ENCODE results near the gene FAM117A. TPM values are rescaled to one million over a fixed set of nuclear protein-coding genes. Genes with fewer than 3 reads are reported as not detected.

Gene FAM117A
- polyA plus RNA-seq, 1 experiment: 3.9 TPM

- ChIA-PET POLR2A (no interaction called here), CTCF (interaction anchor here (0.6 to 2.9 kb wide), 3 partner anchors 11 to 215 kb away, joined by 3 to 11 read pairs (median 3); no protein-coding TSS in a partner anchor)
- DNase-seq (ENCODE audit: low read depth): no peak
These were observed 20.7 kb upstream of the FAM117A start for GRCh38 chr17:49784636-49785035.

GRCh38 chr17:49783791-49784190, 19.9 kb upstream of the FAM117A start:
- POLR2A ChIA-PET: no interaction called here
- DNase-seq (ENCODE audit: low read depth): no peak
- H3K4me3 ChIP-seq (ENCODE audit: low read depth, low read length): no peak overlapping the region
- no peak for TF ChIP-seq CTCF (IDR thresholded peaks at IDR 0.05; ENCODE audit: insufficient read depth, low read depth, low read length)
- H3K36me3 ChIP-seq (ENCODE audit: control insufficient read depth, insufficient read depth, low read length): no peaks in the 10 kb centered on the region
- H3K27me3 ChIP-seq (ENCODE audit: control insufficient read depth, insufficient read depth, low read length): no peaks in the 10 kb centered on the region
- CTCF ChIA-PET: interaction anchor here (0.8 to 2.9 kb wide), 5 partner anchors 75 to 216 kb away, joined by 3 to 11 read pairs (median 5); partner anchors contain the start of genes NXPH3 and SLC35B1

More at GRCh38 chr17:49784636-49785035, 20.7 kb upstream of the FAM117A start:
- no peaks in the 10 kb centered on the region for H3K27me3 ChIP-seq (ENCODE audit: control insufficient read depth, insufficient read depth, low read length)
- no peaks in the 10 kb centered on the region for H3K36me3 ChIP-seq (ENCODE audit: control insufficient read depth, insufficient read depth, low read length)
- H3K4me3 ChIP-seq (ENCODE audit: low read depth, low read length): no peak overlapping the region
- TF ChIP-seq CTCF (IDR thresholded peaks at IDR 0.05; ENCODE audit: insufficient read depth, low read depth, low read length): no peak

- H3K36me3 ChIP-seq (ENCODE audit: control insufficient read depth, insufficient read depth, low read length): no peaks in the 10 kb centered on the region
- TF ChIP-seq CTCF (IDR thresholded peaks at IDR 0.05; ENCODE audit: insufficient read depth, low read depth, low read length): no peak
- POLR2A ChIA-PET: no interaction called here
- no peak overlapping the region for H3K4me3 ChIP-seq (ENCODE audit: low read depth, low read length)
- no peak for DNase-seq (ENCODE audit: low read depth)
- no peaks in the 10 kb centered on the region for H3K27me3 ChIP-seq (ENCODE audit: control insufficient read depth, insufficient read depth, low read length)
- CTCF ChIA-PET: interaction anchor here (0.8 to 2.9 kb wide), 5 partner anchors 75 to 215 kb away, joined by 3 to 11 read pairs (median 5); partner anchors contain the start of genes NXPH3 and SLC35B1
These were observed 19.3 kb upstream of the FAM117A start for GRCh38 chr17:49783071-49783715.

GRCh38 chr17:49779739-49780231, 15.9 kb upstream of the FAM117A start:
- no peaks in the 10 kb centered on the region for H3K36me3 ChIP-seq (ENCODE audit: control insufficient read depth, insufficient read depth, low read length)
- DNase-seq (ENCODE audit: low read depth): peak; percentile 68
- POLR2A ChIA-PET: no interaction called here
- CTCF ChIA-PET: interaction anchor here (0.6 to 2.8 kb wide), 8 partner anchors 8 to 223 kb away, joined by 3 to 16 read pairs (median 4); partner anchors contain the start of gene SLC35B1
- no peak overlapping the region for H3K4me3 ChIP-seq (ENCODE audit: low read depth, low read length)
- 0 out of 2 replicates have a peak, but pooled peaks cover 1% of the 10 kb centered on the region for H3K27me3 ChIP-seq (ENCODE audit: control insufficient read depth, insufficient read depth, low read length)
- peak; percentile 68 for TF ChIP-seq CTCF (IDR thresholded peaks at IDR 0.05; ENCODE audit: insufficient read depth, low read depth, low read length)

GRCh38 chr17:49779156-49779738, 15.3 kb upstream of the FAM117A start:
- ChIA-PET CTCF (interaction anchor here (0.6 to 2.8 kb wide), 9 partner anchors 8 to 222 kb away, joined by 3 to 16 read pairs (median 3); partner anchors contain the start of gene SLC35B1), POLR2A (no interaction called here)
- no peaks in the 10 kb centered on the region for H3K36me3 ChIP-seq (ENCODE audit: control insufficient read depth, insufficient read depth, low read length)
- 0 out of 2 replicates have a peak, but pooled peaks cover 1% of the 10 kb centered on the region for H3K27me3 ChIP-seq (ENCODE audit: control insufficient read depth, insufficient read depth, low read length)
- no peak overlapping the region for H3K4me3 ChIP-seq (ENCODE audit: low read depth, low read length)
- DNase-seq (ENCODE audit: low read depth): no peak
- TF ChIP-seq CTCF (IDR thresholded peaks at IDR 0.05; ENCODE audit: insufficient read depth, low read depth, low read length): no peak
